Mucosa of descending colon (tissue), 3 donors: ENCODE results near the gene NPHP4. TPM values are rescaled to one million over a fixed set of nuclear protein-coding genes. Genes with fewer than 3 reads are reported as not detected.

Source experiments
- ATAC-seq: fragments of 200-7000 bp; cut with Tn5 transposase; one replicate; pipeline ENCODE4 v1.9.1; 2020; ENCODE audit warnings: mild to moderate bottlenecking, moderate library complexity
- DNase-seq, 3 donors: peaks; one replicate each; pipeline ENCODE4 v3.0.0-alpha.2; 2020
- H3K36me3 ChIP-seq: fragments of 200-600 bp; one replicate; pipeline ENCODE4 v1.8.0; 2021; ENCODE audit warnings: low read depth, mild to moderate bottlenecking
- H3K4me1 ChIP-seq: fragments of 200-600 bp; one replicate; pipeline ENCODE4 v1.8.0; 2021; ENCODE audit warnings: low read depth, mild to moderate bottlenecking
- H3K4me3 ChIP-seq: fragments of 200-600 bp; one replicate; pipeline ENCODE4 v1.8.0; 2021; ENCODE audit warnings: mild to moderate bottlenecking
- H3K9me3 ChIP-seq: fragments of 200-600 bp; one replicate; pipeline ENCODE4 v1.8.0; 2021; ENCODE audit warnings: mild to moderate bottlenecking
- intact Hi-C, 2 donors: fragments of 100-400 bp; cut with DNase I in 1 of 2; cut with micrococcal nuclease in 1 of 2; formaldehyde crosslinking; loops; one replicate each; pipeline versions ENCODE4 v1.11.0 to v1.11.1; 2022; cut with DNase I, micrococcal nuclease
- total RNA-seq, 3 donors: library from RNA; stranded (reverse); fragmentation: NEBNext Ultra II Directional in 2 of 3; extraction: Animal tissue kit (Norgen Biotek cat#: 25700) in 2 of 3; gene quantifications; one replicate each; pipeline versions ENCODE4 v1.2.1 to v1.2.4, GENCODE V29; 2021 to 2023
- TF ChIP-seq, protein P1 (sequence below): fragments of 200-600 bp; IDR thresholded peaks from one replicate; pipeline ENCODE4 v1.8.0; 2022; ENCODE audit warnings: antibody characterized with exemption, mild to moderate bottlenecking
- donor health status: DM: no; HTN: no; CAD: no; lungs with moderate emphysema.
- donor health status: DM: no; HTN: no; CAD: no.
- donor health status: DM: no; HTN: yes; CAD: no.

The NPHP4 gene
- total RNA-seq, 3 donors from 2014 or later: 7.5 to 12.2 (median 10.3) TPM

DNA sequence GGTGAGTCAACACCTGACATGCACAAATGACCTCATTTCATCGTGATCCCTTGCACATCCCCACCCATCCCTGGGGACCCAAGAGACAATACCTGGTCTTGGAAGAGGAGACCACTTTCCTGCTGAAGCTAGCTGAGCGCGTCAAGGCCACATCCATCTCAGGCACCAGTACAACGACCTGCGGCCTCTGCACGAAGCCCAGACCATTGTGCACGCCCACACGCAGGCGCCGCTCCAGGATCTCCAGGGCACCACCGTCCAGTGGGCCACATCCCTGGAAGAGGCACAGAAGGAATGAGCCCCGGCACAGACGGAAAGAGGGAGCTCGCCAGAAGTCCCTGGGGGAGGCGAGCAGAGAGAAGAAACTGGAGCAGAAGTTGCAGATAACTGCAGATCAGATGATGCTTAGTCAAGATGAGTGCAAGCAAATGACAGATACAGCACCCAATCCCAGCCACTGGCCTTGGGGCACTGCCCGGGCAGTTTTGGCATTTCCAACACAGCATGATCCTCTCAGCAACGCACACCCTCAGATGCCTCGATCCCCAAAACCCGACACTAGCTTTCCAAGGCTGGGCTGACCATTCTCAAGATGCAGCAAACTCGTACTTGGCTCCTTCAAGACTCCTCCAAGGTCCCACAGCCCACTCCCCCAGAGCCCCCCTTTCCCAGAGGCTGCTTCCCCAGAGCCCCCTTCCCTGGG, 44.1 kb downstream of the NPHP4 start:
- intact Hi-C loops: no loop called here
- TF ChIP-seq, protein P1, sequence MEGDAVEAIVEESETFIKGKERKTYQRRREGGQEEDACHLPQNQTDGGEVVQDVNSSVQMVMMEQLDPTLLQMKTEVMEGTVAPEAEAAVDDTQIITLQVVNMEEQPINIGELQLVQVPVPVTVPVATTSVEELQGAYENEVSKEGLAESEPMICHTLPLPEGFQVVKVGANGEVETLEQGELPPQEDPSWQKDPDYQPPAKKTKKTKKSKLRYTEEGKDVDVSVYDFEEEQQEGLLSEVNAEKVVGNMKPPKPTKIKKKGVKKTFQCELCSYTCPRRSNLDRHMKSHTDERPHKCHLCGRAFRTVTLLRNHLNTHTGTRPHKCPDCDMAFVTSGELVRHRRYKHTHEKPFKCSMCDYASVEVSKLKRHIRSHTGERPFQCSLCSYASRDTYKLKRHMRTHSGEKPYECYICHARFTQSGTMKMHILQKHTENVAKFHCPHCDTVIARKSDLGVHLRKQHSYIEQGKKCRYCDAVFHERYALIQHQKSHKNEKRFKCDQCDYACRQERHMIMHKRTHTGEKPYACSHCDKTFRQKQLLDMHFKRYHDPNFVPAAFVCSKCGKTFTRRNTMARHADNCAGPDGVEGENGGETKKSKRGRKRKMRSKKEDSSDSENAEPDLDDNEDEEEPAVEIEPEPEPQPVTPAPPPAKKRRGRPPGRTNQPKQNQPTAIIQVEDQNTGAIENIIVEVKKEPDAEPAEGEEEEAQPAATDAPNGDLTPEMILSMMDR: no peak
- no peaks in the 10 kb centered on the region for H3K9me3 ChIP-seq
- no peak for ATAC-seq
- no peak overlapping the region for H3K4me3 ChIP-seq
- no peak for DNase-seq
- H3K4me1 ChIP-seq: no peaks in the 10 kb centered on the region
- H3K36me3 ChIP-seq: no peaks in the 10 kb centered on the region

GRCh38 chr1:5947071-5947821, 45.0 kb downstream of the NPHP4 start:
- H3K4me1 ChIP-seq: no peaks in the 10 kb centered on the region
- no peak overlapping the region for H3K4me3 ChIP-seq
- TF ChIP-seq, protein P1: no peak
- H3K9me3 ChIP-seq: no peaks in the 10 kb centered on the region
- intact Hi-C loops: no loop called here
- H3K36me3 ChIP-seq: no peaks in the 10 kb centered on the region
- ATAC-seq (no peak), DNase-seq (no peak)

GRCh38 chr1:5945445-5945844, 46.8 kb downstream of the NPHP4 start:
- Histone ChIP-seq H3K9me3 (no peaks in the 10 kb centered on the region), H3K36me3 (no peaks in the 10 kb centered on the region), H3K4me1 (no peaks in the 10 kb centered on the region), H3K4me3 (no peak overlapping the region)
- ATAC-seq (no peak), DNase-seq (no peak)
- TF ChIP-seq, protein P1: no peak
- intact Hi-C loops: no loop called here

DNA sequence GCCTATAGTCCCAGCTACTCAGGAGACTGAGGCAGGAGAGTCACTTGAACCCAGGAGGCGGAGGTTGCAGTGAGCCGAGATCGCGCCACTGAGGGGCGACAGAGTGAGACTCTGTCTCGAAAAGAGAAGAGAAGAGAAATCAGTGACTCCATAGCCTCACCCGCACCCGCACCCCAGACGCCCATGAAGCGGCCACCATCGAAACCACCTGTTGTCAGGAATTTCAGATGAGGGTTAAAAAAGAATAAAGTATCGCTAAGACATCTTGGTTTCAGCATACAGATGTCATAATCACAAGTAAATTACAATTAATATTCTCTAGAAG, 47.4 kb downstream of the NPHP4 start:
- Histone ChIP-seq H3K36me3 (no peaks in the 10 kb centered on the region), H3K9me3 (no peaks in the 10 kb centered on the region), H3K4me3 (no peak overlapping the region), H3K4me1 (no peaks in the 10 kb centered on the region)
- ATAC-seq: no peak
- TF ChIP-seq, protein P1: no peak
- DNase-seq: no peak
- intact Hi-C loops: no loop called here

- no peaks in the 10 kb centered on the region for H3K9me3 ChIP-seq
- TF ChIP-seq, protein P1: no peak
- H3K36me3 ChIP-seq: no peaks in the 10 kb centered on the region
- H3K4me3 ChIP-seq: no peak overlapping the region
- DNase-seq: no peak
- no peak for ATAC-seq
- H3K4me1 ChIP-seq: no peaks in the 10 kb centered on the region
- intact Hi-C loops: no loop called here
Measured at GRCh38 chr1:5944154-5944842, 47.9 kb downstream of the NPHP4 start.
